ENCODE results near the gene TMEM203.

DNA sequence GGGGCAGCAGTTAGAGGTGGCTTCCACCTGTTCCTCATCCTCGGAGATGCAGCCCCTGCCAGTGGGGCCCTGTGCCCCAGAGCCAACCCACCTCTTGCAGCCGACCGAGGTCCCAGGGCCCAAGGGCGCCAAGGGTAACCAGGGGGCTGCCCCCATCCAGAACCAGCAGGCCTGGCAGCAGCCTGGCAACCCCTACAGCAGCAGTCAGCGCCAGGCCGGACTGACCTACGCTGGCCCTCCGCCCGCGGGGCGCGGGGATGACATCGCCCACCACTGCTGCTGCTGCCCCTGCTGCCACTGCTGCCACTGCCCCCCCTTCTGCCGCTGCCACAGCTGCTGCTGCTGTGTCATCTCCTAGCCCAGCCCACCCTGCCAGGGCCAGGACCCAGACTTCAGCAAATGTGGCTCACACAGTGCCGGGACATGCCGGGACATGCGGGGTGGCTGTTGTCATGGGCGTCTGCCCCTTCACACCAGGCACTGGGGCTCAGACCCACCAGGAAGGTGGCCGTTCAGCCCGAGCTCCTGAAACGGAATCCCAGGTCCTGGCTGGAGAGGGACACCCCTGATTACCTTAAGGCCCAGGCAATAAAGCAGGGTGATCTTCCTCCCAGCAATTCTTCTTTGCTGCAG, 20.4 kb upstream of the TMEM203 start:
- TF ChIP-seq, protein P1, sequence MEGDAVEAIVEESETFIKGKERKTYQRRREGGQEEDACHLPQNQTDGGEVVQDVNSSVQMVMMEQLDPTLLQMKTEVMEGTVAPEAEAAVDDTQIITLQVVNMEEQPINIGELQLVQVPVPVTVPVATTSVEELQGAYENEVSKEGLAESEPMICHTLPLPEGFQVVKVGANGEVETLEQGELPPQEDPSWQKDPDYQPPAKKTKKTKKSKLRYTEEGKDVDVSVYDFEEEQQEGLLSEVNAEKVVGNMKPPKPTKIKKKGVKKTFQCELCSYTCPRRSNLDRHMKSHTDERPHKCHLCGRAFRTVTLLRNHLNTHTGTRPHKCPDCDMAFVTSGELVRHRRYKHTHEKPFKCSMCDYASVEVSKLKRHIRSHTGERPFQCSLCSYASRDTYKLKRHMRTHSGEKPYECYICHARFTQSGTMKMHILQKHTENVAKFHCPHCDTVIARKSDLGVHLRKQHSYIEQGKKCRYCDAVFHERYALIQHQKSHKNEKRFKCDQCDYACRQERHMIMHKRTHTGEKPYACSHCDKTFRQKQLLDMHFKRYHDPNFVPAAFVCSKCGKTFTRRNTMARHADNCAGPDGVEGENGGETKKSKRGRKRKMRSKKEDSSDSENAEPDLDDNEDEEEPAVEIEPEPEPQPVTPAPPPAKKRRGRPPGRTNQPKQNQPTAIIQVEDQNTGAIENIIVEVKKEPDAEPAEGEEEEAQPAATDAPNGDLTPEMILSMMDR (IDR thresholded peaks at IDR 0.05; ENCODE audit: poor library complexity, severe bottlenecking) = no peak
- TF ChIP-seq, protein P2, sequence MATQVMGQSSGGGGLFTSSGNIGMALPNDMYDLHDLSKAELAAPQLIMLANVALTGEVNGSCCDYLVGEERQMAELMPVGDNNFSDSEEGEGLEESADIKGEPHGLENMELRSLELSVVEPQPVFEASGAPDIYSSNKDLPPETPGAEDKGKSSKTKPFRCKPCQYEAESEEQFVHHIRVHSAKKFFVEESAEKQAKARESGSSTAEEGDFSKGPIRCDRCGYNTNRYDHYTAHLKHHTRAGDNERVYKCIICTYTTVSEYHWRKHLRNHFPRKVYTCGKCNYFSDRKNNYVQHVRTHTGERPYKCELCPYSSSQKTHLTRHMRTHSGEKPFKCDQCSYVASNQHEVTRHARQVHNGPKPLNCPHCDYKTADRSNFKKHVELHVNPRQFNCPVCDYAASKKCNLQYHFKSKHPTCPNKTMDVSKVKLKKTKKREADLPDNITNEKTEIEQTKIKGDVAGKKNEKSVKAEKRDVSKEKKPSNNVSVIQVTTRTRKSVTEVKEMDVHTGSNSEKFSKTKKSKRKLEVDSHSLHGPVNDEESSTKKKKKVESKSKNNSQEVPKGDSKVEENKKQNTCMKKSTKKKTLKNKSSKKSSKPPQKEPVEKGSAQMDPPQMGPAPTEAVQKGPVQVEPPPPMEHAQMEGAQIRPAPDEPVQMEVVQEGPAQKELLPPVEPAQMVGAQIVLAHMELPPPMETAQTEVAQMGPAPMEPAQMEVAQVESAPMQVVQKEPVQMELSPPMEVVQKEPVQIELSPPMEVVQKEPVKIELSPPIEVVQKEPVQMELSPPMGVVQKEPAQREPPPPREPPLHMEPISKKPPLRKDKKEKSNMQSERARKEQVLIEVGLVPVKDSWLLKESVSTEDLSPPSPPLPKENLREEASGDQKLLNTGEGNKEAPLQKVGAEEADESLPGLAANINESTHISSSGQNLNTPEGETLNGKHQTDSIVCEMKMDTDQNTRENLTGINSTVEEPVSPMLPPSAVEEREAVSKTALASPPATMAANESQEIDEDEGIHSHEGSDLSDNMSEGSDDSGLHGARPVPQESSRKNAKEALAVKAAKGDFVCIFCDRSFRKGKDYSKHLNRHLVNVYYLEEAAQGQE (IDR thresholded peaks at IDR 0.05; ENCODE audit: borderline replicate concordance) = no peak
- TF ChIP-seq POLR2AphosphoS5 (IDR thresholded peaks at IDR 0.05) = no peak
